Daoy (cell line): Measurements from ENCODE around the gene ROR2. TPM values are rescaled to one million over a fixed set of nuclear protein-coding genes. Genes with fewer than 3 reads are reported as not detected.
A peak's percentile ranks its signal among the peaks of the same experiment; 100 is the strongest.

ENCODE experiments used
- DNase-seq: peaks from one replicate; pipeline ENCODE4 v3.0.0-alpha.2; 2015; ENCODE audit warnings: low read depth
- total RNA-seq: library from RNA; depleted of rRNA; stranded (reverse); fragments of >200 nt; shearing (Covaris generic); gene quantifications from 2 replicates; pipeline ENCODE4 v1.2.3, GENCODE V29; 2014

Gene ROR2
- total RNA-seq, 1 experiment from 2014 or later, result 1.8 TPM

DNA sequence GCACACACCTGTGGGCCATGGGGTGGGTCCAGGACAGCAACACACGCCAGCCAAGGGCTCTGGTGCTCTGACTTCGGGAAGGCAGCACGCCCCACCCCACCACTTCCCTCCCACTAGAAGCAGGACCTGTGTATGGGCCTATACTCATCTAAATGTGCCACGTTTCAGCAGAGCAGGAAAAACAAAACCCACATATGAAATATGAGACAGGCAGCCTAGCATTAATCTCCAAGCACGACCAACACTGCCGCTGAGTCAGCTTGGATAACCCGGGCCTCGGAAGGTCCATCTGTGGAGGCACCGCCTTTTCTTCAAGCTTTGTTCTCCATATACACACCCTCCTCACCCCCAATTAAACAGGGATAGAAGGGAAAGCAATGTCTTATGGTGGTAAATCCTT lies 203.1 kb downstream of the ROR2 start:
- peak; percentile 83 for DNase-seq

DNA sequence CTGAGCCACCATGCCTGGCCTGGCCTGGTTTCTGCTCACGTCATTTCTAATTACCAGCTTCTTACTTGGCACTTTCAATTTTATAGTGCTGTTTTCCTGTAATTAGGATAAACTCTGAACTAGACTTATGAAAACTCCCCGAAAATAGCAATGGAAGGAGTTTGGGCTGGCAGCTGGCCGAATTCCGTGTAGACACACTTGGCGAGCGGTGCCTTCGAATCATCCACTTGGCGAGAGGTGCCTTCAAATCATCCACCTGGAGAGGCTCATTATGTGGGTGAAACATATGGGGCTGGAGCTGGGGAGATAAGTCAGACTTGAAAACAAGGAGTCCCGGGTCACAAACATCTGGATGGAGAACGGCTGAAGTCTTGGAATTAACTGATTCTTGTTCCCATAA lies 203.7 kb downstream of the ROR2 start:
- peak; percentile 37 for DNase-seq

DNA sequence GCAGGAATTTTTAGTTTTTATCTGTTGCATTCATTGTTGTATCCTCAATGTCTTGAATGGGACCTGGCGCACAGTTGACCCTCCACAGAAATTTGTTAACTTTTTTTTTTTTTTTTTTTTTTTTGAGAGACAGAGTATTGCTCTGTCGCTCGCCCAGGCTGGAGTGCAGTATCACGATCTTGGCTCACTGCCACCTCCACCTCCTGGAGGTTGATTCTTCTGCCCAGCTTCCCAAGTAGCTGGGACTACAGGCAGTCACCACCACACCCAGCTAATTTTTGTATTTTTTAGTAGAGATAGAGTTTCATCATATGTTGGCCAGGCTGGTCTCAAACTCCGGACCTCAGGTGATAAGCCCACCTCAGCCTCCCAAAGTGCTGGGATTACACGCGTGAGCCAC lies 205.9 kb downstream of the ROR2 start:
- DNase-seq, result no peak

DNA sequence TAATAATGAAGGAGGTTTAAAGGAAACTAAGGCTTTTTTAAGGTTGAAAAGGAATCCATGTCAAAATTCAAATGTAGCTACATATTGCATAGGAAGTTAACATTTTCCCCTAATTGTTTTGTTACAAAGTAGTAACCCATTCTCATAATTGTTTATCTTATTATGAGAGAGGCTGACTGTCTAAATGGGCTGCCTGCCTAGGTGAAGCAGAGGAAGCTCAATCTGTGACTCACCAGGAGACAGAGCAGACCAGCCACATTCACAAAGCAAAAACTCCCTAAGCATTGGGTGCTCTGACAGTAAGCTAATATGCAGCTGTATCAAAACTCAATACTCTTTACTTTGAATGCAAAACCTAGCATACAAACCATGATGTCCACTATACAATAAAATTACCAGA lies 208.5 kb downstream of the ROR2 start:
- DNase-seq, result peak; percentile 70

DNA sequence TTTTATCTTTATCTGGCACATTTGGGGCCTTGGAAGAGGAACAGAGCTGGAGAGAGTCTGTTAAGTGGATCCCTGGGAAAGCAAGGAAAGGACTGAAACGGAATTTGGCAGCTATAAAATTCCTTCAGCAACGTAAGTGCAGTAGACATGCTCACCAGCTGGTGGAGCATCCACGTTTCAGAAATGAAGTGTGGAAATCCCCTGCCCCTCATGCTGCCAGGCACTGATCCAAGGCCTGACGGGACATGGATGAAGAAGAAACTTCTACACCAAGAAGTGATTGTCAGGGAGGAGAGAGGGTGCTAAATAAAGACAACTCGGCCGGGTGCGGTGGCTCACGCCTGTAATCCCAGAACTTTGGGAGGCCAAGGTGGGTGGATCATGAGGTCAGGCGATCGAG lies 209.3 kb downstream of the ROR2 start:
- peak; percentile 66 for DNase-seq

DNA sequence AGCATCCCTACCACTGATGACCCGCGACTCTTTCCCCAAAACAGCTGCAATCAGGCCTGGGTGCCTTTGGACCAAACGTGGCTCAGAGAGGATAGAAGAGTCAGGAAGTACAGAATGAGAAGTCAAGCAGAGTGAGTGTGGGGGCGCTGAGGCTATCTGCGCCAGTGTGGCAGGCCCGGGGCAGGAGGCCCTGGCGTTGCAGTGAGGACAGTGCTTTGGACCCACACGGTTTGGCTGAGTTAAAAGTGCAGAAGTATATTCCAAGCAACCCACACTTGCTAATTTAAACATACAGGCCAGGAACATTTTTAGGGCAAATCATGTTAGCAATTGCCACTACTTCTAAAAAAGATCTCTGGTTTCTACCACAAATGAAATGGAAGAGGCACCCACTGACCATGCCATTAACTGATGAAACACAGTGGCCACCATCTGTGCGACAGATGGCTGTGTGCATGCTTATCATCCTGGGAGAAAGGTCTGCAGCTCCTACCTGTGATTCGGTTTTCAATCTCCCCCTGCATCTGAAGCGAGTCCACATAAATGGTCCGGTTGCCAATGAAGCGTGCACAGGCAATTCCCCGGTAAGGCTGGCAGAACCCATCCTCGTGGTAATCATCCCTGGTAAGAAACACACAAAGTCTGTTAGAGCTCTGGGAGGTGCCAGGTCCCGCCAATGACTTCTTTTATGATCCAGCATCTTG lies 213.0 kb downstream of the ROR2 start:
- no peak for DNase-seq

DNA sequence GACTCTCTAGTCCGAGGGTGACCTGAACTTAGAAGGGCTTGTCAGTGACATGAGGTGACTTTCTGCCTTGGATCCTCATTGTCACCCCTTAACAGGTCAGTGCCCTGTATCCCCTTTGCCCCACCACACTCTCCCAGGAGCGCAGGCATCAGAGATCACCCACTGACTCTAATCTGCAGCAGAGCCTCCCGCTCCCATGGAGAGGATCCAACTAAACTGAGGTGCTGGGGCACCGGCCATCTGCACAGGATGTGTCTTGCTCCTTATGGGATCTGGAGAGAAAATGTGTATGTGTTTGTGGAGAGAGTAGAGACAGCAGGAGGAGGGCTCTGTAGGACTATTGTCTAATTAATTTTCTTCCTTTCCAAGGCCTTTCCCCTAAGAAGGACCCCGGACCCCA lies 213.7 kb downstream of the ROR2 start:
- DNase-seq, result no peak

DNA sequence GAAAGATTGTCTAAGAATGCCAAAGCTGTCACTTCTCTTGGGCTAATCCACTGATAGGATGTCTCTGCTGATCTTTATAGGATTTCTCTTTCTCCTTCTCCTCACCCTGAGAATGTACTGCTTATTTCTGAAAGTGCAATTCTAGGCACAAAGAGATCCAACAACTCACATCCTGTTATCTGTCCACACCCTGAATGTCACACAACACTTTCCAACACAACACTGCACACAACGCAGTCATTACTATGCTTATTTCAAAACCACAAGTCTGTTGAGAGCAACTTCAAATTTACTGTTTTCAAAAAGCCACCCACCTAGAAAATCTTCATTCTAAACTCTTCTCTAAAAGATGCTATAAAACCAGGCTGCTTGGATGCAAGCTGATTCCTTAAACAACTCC lies 215.0 kb downstream of the ROR2 start:
- no peak for DNase-seq

DNA sequence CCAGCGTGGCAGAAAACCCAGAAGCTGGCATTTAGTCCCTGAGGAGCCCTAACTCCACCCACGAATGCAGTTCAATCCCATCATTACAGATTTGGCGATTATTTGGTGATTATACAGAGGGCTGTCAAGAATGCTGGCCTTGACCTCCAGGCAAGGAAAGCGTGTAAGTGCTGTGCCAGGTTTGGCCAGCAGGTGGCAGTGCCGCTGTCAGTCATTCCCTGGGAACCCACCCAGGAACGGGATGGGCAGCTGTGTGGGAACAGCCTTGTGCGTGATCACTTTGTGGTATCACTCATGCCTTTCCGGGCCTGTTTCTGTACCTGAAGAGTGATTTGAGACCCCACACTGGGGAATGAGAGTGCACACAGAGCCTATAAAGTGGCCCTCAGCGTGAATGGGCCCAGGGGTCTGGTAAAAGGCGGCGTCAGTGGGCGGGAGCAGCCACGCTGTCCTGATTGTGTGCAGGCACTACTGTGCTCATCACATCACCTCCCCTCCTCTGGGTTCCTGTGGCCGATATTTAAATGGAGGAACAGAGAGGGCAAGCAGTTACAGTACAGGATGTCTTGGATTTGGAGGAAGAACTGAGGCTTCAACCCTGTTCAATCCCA lies 215.6 kb downstream of the ROR2 start:
- peak; percentile 60 for DNase-seq

DNA sequence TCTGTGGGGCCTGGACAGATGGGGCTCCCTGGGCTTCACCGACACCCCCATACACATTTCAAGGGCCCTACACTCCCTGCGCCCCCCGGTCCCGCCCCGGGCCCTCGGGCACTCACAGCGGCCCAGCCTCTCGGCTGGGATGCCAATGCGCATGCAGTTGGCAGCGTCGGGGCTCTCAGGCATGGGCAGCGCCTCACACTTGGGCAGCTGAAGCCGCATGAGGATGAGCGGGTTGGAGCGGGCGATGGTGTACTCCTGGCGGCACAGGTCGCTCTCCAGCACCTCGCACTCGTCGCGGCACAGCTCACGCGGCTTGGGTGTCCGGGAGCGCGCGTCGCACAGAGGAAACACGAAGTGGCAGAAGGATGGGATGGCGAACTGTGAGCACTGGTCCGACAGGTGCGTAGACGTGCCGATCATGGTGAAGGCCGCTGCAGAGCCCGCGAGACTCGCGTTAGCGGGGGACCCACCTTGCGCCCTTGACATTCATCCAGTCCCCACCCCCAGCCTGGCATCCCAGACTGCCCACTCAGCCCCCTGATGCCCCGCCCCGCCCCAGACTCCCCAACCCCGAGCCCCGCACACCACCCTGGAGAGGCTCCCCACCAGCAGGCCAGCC lies 216.9 kb downstream of the ROR2 start:
- DNase-seq, result no peak

DNA sequence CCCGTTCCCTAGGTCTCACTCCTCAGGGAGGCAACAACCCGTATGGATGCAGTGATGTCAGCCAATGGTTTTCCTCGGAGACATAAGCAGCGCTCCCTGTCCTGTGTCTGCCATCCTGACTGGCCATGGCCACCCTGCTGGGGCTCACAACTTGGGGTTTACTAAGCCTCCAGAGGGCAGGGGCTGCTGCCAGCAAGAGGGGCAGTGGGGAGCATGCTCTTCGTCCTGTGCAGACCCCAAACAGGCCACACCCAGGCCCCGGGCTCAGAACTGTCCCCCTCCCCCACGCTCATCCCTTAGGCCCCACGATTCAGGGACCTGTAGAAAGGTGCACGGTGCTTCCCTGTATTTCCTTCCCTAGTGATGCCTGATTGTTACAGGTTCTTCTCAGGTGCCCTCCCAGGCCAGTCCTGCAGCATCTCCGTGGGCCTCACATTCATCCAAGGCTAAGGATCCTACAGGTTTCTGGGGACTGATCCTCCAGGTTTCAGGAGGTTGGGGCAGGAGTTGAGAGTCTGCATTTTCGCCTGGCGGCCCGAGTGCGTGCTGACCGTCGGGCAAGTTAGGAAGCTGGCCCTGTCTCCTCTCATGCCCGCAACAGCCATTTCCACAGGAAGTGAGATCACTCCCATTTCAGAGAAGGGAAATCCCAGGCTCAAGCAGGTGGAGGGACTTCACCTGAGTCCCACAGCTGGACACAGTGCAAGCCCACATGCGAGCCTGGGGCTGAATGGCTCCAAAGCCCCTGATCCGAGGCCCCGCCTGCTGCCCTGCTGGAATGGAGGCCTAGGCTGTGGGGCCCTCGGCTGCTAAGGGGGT lies 217.6 kb downstream of the ROR2 start:
- DNase-seq, result no peak

DNA sequence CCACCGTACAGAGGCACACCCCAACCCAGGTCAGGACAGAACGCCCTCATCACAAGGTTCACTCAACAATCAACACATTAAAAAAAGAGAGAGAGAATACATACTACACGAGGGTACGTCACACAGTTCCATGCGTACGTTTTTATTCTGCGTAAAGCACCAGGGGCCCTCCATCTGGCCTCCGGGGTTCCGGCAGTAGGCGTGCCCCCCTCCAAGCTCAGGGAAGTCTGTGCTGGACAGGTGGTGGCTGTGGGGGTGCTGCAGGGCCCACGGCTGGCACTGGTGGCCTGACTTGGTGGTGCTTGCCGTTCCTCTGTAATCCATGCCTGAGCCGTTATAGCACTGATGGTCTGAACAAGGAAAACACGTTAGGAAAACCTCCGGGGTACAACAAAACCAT lies 219.2 kb downstream of the ROR2 start:
- no peak for DNase-seq

DNA sequence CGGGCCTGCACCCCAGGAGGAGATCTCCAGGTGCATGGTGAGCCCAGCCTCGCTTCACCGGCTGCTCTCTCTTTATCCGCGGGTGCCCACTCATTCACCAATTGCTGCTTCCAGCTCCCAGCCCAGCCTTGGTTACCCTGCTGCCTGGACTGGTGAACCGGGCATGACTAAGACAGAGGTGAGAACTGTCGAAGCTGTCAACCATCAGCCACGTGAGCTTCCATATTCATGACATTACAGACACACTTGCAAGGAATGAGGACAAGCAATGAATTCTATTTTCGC lies 220.5 kb downstream of the ROR2 start:
- no peak for DNase-seq

DNA sequence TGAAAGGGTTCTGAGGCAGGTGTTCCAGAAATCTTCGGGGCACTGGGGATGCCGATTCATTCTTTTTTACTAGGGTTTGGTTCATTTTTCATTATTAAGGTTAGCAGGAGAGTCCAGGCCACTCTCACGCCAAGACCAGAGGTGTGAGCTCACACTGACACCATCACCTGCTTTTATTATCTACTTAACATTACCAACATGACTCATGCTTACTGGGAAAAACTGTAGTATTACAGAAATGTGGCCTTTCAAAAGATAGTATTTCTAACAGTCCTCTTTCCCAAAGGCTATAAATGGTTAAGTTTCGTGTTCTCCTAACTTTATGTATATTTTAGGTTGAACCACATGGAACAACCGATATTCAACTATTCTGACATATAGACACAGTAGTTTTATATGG lies 222.1 kb downstream of the ROR2 start:
- DNase-seq, result no peak

DNA sequence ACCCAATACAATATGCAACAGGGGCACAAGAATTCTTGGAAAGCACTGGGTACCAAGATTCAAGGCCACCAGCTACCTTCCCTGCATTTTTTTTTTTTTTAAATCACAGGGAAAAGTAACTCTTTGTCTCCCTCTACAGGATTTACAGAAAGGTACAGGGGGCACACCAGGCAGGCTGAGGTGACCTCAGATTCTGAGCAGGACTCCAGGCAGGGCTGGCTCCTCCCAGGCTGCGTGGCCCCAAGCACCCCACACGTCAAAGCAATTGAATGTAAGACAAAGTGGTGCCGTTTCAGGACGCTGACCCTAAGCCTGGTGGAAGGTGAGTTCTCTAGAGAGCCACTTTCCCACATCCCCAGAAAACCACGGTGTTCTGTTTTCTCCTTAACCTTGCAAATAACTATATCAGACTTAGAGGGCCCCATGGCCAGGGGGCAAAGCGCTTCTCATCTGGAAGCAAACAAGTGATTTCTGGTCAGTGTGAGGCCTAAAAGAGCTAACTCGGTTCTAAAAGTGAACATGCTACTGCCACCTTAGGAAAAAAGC lies 222.6 kb downstream of the ROR2 start:
- DNase-seq, result peak; percentile 59

DNA sequence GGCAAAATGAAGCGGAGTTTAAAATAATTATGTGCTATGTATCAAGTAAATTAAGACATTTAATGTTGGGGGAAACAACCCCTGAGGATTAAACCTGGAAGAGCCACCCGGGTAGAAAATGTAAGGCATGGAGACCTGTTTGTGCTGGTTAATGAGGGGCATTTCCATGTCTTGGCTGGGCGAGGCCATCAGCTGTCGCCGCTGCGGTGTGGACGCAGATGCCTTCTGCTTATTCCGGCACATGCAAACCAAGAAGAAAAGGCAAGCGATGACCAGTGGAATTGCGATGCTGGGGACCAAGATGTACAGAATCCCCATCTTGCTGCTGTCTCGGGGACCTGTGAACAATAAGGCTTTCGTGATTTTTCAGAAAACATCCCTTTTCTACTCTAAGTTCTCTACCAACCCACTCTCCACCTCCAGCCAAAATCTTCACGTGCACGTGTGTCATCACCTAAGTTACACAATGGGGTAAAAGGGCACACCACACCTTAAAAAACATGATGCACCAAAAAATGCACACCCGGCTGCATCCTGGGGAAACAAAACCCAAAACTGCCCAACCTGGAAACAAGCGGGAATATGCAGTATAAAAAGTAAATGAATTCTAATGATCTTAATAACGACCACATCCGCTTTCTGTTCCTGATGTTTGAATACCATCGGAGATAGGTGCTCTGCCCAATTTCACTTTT lies 223.5 kb downstream of the ROR2 start:
- no peak for DNase-seq

DNA sequence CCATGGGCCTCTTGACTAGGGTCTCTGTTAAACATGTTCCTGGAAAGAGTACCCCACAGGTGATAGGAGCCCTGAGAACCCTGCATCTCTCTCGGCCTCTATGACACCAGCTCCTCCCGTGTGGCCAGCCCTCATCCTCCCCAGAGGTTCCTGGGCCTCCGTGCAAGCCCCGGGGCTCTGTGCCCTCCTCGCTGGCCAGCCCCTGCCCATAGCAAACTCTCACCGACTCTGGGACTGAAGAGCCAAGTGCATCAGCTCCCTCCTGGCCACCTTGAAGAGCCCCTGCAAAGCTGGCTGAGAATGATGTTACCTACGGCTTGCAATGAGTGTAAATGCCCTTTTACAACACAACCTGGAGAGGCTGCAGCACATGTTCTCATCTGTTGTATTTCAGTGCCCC lies 224.4 kb downstream of the ROR2 start:
- no peak for DNase-seq

DNA sequence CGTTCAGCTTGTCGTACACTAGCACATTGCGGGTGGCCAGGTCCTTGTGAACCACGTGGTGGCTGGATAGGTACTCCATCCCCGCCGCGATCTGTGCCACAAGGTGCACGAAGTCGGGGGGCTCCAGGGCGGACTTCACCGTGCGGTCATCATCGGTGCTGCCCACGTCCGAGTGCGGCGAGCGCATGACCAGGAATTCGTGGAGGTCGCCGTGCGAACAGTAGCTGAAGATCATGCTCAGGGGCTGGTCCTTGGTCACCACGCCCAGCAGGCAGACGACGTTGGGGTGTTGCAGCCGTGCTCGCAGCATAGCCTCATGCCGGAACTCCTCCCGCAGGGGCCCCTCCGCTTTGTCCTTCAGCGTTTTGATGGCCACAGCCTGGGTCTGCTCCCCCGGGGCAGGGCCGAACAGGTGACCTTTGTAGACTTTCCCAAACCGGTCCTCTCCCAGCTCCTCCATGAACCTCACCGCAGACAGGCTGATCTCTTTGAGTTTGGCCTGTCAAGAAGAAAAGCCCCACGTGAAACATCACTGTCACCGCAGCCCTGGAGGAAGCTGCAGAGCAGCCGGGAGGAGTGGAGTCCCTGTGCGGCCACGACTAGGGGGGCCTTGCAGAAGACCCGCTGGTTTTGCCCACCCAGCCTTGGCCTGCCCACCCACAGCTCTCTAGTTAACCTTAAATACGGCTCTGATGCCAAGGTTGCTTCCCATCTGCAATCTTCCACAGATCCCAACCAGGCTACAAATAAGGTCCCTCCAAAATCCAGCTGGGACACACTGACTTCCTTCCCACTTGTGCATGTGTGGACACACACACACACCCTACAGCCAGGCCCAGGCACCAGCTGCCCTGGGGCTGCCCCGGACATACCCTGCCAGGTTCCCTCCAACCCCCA lies 225.2 kb downstream of the ROR2 start:
- no peak for DNase-seq

DNA sequence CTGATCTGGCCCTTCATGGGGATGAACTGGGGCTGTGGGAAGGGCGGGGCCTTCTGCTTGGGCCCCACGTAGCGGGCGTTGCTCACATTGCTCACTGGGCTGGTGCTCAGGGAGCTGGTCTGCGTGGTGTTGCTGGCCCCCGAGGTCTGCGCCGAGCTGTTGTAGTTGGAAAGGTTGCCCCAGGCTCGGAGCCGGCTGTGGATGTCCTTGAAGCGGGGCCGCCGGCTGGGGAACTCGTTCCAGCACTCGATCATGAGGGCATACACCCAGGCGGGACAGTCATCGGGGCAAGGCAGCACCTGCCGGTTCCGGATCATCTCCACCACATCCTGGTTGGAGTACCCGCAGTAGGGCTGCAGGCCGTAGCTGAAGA lies 226.0 kb downstream of the ROR2 start:
- DNase-seq, result no peak

DNA sequence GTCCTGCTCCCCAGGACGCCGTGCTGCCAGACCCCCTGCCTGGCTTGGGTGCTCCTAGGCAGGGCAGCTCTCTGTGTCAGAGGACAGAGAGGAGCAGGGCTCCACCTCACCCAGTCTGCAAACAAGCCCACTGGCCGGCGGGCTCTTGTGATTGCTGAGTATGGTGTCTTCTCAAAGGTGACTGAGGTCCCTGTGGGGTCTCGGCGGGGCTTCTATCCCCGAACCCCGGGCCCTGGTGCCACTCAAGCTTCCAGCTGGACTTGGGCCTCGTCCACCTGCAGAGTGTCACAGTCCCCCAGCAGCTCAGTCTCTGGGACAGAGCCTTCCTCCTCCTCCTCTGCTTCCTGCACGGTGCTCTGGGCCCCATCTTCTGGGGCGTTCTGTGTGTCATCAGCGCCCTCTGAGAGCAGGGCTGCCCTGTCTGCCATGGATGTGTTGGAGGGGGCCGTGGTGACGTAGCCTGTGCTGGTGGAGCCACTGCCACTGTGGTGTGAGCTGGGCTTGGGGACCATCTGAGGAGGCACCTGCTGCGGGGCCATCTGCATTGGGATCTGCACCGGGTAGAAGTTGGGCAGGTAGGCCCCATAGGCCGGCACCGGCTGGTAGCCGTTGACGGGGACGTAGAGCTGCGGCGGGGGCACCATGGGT lies 226.5 kb downstream of the ROR2 start:
- DNase-seq, result no peak
